A549 (cell line): ENCODE data around the gene KCNJ11. TPM values are rescaled to one million over a fixed set of nuclear protein-coding genes. Genes with fewer than 3 reads are reported as not detected.

ENCODE experiments used
- ATAC-seq, 2 experiments: fragments of 200-7000 bp in 1 of 2; fragments of >200 bp in 1 of 2; cut with Nextera tagmentation in 1 of 2; cut with Tn5 transposase in 1 of 2; 3 replicates each; pipeline versions ENCODE4 v1.8.0 to v1.9.1; 2018 to 2020; ENCODE audit warnings: mild to moderate bottlenecking in 1 of 2, moderate library complexity in 1 of 2
- CTCF ChIA-PET: fragments of 300-600 bp; sonication (Branson Sonifier 250); formaldehyde crosslinking; extraction: SDS; loops from one replicate; lab custom pipeline; 2021; ENCODE audit warnings: antibody characterized with exemption, inconsistent platforms; lab: Yijun Ruan, JAX
- POLR2A ChIA-PET: fragments of 350-600 bp; formaldehyde crosslinking; extraction: SDS; loops from one replicate; lab custom pipeline; 2021; ENCODE audit warnings: antibody characterized with exemption, inconsistent platforms; lab: Yijun Ruan, JAX
- DNase-seq, 2 experiments: peaks; one replicate each; pipeline versions ENCODE4 v3.0.0 to v3.0.0-alpha.2; 2011 to 2016; ENCODE audit warnings: low read depth in 1 of 2, low spot score in 1 of 2
- FAIRE-seq: peaks from 2 replicates; lab custom pipeline; 2011; peaks lifted over from hg19 to GRCh38; lab: Jason Lieb, UNC
- H3K27ac ChIP-seq, 2 experiments: fragments of >200 bp; sonication (Bioruptor Twin); formaldehyde crosslinking; 3 replicates each; pipeline ENCODE4 v1.5.1; 2016 to 2017
- H3K4me1 ChIP-seq: fragments of >200 bp; sonication (Bioruptor Twin); formaldehyde crosslinking; 3 replicates; pipeline ENCODE4 v1.6.1; 2016
- H3K4me2 ChIP-seq: fragments of >200 bp; sonication (Bioruptor Twin); formaldehyde crosslinking; 3 replicates; pipeline ENCODE4 v1.6.1; 2016
- H3K4me3 ChIP-seq: fragments of >200 bp; sonication (Bioruptor Twin); formaldehyde crosslinking; 3 replicates; pipeline ENCODE4 v1.5.1; 2016
- H3K9me3 ChIP-seq: fragments of >200 bp; sonication (Bioruptor Twin); formaldehyde crosslinking; 3 replicates; pipeline ENCODE4 v1.6.1; 2016
- CBX8 ChIP-seq: fragments of 200-600 bp; sonication (generic); IDR thresholded peaks from 2 replicates; pipeline ENCODE4 v1.6.1; 2016
- CEBPB ChIP-seq, 2 experiments: fragments of >200 bp in 1 of 2; sonication (Bioruptor Twin) in 1 of 2; formaldehyde crosslinking in 1 of 2; IDR thresholded peaks; 2 replicates each; pipeline ENCODE4 v1.6.1; 2012 to 2016
- CHD2 ChIP-seq: fragments of 150-350 bp; IDR thresholded peaks from 2 replicates; pipeline ENCODE4 v1.6.1; 2014; ENCODE audit warnings: low read length; ENCODE audit not compliant: partially characterized antibody
- ESRRA ChIP-seq: fragments of 150-350 bp; IDR thresholded peaks from 2 replicates; pipeline ENCODE4 v1.6.1; 2014; ENCODE audit warnings: mild to moderate bottlenecking, low read length, borderline replicate concordance
- FOSB ChIP-seq: fragments of 250-450 bp; sonication (Bioruptor Pico); IDR thresholded peaks from 2 replicates; pipeline ENCODE4 v1.5.0; 2020; ENCODE audit warnings: mild to moderate bottlenecking, moderate library complexity
- FOSL2 ChIP-seq, 2 experiments: fragments of 450-650 bp in 1 of 2; fragments of >200 bp in 1 of 2; sonication (Bioruptor Twin) in 1 of 2; formaldehyde crosslinking; IDR thresholded peaks; 2 replicates each; pipeline versions ENCODE4 v1.5.0 to v1.6.1; 2016 to 2020; ENCODE audit warnings: mild to moderate bottlenecking in 1 of 2, moderate library complexity in 1 of 2
- JUNB ChIP-seq: fragments of >200 bp; sonication (Bioruptor Twin); formaldehyde crosslinking; IDR thresholded peaks from 2 replicates; pipeline ENCODE4 v1.6.1; 2016
- KDM5A ChIP-seq: fragments of 200-600 bp; sonication (generic); IDR thresholded peaks from 2 replicates; pipeline ENCODE4 v1.6.1; 2016; ENCODE audit warnings: antibody characterized with exemption, mild to moderate bottlenecking
- MAZ ChIP-seq: fragments of 150-350 bp; IDR thresholded peaks from 2 replicates; pipeline ENCODE4 v1.6.1; 2014; ENCODE audit warnings: antibody characterized with exemption, low read depth, low read length, borderline replicate concordance
- NR3C1 ChIP-seq: fragments of >200 bp; sonication (Bioruptor Twin); formaldehyde crosslinking; IDR thresholded peaks from 3 replicates; pipeline ENCODE4 v1.6.1; 2017
- RNF2 ChIP-seq: fragments of 200-600 bp; sonication (generic); IDR thresholded peaks from 2 replicates; pipeline ENCODE4 v1.6.1; 2016; ENCODE audit warnings: low read depth, mild to moderate bottlenecking, antibody characterized with exemption, moderate library complexity, borderline replicate concordance
- SREBF2 ChIP-seq: fragments of 450-650 bp; IDR thresholded peaks from 2 replicates; pipeline ENCODE4 v1.6.1; 2014; ENCODE audit warnings: mild to moderate bottlenecking, moderate library complexity
- ZFP36 ChIP-seq: fragments of 450-650 bp; IDR thresholded peaks from 2 replicates; pipeline ENCODE4 v1.6.1; 2014; ENCODE audit warnings: borderline replicate concordance; ENCODE audit not compliant: partially characterized antibody
- WGBS: methylation state at CpG from one replicate; pipeline ENCODE4 v1.1.6; 2017; ENCODE audit errors: missing lambda C conversion rate; 5-methylcytosine and 5-hydroxymethylcytosine counted together
- polyA plus RNA-seq, 4 experiments: library from polyadenylated mRNA; depleted of rRNA in 3 of 4; stranded (reverse); fragments of >200 nt; fragmentation: RNase III in 1 of 4; extraction: RNeasy Plus Mini Kit Qiagen cat#74134 plus additional on column Dnase treatment in 1 of 4; gene quantifications; 2 replicates in 3 of 4; 3 replicates in 1 of 4; pipeline ENCODE4 v1.2.3, GENCODE V29; 2011 to 2017
- TF ChIP-seq, protein P1 (sequence below): fragments of >200 bp; sonication (Bioruptor Twin); formaldehyde crosslinking; IDR thresholded peaks from 3 replicates; pipeline ENCODE4 v1.6.1; 2016
- TF ChIP-seq, protein P2 (sequence below): fragments of 250-450 bp; sonication (Bioruptor Pico); IDR thresholded peaks from 2 replicates; pipeline ENCODE4 v1.5.0; 2021; ENCODE audit warnings: mild to moderate bottlenecking, moderate library complexity, borderline replicate concordance

The KCNJ11 gene
- polyA plus RNA-seq, 2 of the 4 experiments (the other 2 are of a cell fraction) = 0.18 to 0.53 TPM

DNA sequence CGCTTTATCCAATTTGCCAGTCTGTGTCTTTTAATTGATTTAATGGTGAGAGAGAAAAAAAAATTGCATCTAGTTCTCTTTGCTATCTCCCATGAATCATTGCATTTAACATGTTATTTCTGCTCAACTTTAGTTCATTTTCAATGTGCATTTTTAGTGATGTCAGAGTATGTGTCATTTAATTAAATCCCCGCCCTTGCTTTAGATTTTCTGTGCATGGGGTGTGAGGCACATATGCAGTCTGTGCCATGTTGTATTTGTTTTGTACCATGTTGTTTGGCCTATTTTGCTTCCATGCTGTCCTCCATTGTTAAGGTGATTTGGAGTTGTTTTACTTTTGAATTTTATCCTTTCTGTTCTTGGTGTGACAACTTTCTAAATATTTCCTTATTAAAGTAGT is 45.2 kb downstream of the KCNJ11 start:
- Histone ChIP-seq H3K4me1 (no peaks in the 10 kb centered on the region), H3K4me3 (no peak overlapping the region), H3K27ac (no peak overlapping the region), H3K9me3 (no peaks in the 10 kb centered on the region), H3K4me2 (no peak overlapping the region)
- no peak for FAIRE-seq
- ChIA-PET POLR2A (no interaction called here), CTCF (no interaction called here)
- DNase-seq = no peak
- WGBS = 93% methylated on average over 2 of the region's 2 CpGs
- ATAC-seq = no peak
- no peak for TF ChIP-seq KDM5A
- no peak for TF ChIP-seq CBX8
- TF ChIP-seq NR3C1 = no peak
- TF ChIP-seq CHD2 = no peak
- TF ChIP-seq SREBF2 = no peak
- TF ChIP-seq FOSL2 (IDR thresholded peaks at IDR 0.05) = no peak
- TF ChIP-seq FOSL2 (CRISPR knock-in tag; IDR thresholded peaks at IDR 0.05) = no peak
- no peak for TF ChIP-seq CEBPB (IDR thresholded peaks at IDR 0.05)
- no peak for TF ChIP-seq RNF2
- no peak for TF ChIP-seq JUNB
- TF ChIP-seq, protein P1, sequence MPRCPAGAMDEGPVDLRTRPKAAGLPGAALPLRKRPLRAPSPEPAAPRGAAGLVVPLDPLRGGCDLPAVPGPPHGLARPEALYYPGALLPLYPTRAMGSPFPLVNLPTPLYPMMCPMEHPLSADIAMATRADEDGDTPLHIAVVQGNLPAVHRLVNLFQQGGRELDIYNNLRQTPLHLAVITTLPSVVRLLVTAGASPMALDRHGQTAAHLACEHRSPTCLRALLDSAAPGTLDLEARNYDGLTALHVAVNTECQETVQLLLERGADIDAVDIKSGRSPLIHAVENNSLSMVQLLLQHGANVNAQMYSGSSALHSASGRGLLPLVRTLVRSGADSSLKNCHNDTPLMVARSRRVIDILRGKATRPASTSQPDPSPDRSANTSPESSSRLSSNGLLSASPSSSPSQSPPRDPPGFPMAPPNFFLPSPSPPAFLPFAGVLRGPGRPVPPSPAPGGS = no peak
- TF ChIP-seq, protein P2, sequence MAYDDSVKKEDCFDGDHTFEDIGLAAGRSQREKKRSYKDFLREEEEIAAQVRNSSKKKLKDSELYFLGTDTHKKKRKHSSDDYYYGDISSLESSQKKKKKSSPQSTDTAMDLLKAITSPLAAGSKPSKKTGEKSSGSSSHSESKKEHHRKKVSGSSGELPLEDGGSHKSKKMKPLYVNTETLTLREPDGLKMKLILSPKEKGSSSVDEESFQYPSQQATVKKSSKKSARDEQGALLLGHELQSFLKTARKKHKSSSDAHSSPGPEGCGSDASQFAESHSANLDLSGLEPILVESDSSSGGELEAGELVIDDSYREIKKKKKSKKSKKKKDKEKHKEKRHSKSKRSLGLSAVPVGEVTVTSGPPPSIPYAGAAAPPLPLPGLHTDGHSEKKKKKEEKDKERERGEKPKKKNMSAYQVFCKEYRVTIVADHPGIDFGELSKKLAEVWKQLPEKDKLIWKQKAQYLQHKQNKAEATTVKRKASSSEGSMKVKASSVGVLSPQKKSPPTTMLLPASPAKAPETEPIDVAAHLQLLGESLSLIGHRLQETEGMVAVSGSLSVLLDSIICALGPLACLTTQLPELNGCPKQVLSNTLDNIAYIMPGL = no peak
- no peak for TF ChIP-seq FOSB (CRISPR knock-in tag)
- TF ChIP-seq MAZ = no peak
- TF ChIP-seq ESRRA = no peak
- TF ChIP-seq ZFP36 = no peak

Other genes starting within 250 kb of the KCNJ11 start
- 35.9 and 51.0 TPM in 2 replicates for gene PIK3C2A, start 180.7 kb downstream of the KCNJ11 start, polyA plus RNA-seq (2011; rRNA removed)
- gene PIK3C2A, start 180.7 kb downstream of the KCNJ11 start, polyA plus RNA-seq (2017; fragmentation: RNase III; extraction: RNeasy Plus Mini Kit Qiagen cat#74134 plus additional on column Dnase treatment) = 28.3 to 31.7 TPM (median 30.7 TPM) in 3 replicates
- gene NUCB2, start 111.9 kb downstream of the KCNJ11 start, polyA plus RNA-seq (2011; rRNA removed) = 78.5 and 92.5 TPM in 2 replicates
- 34.6 to 38.4 TPM (median 36.7 TPM) in 3 replicates for gene NUCB2, start 111.9 kb downstream of the KCNJ11 start, polyA plus RNA-seq (2017; fragmentation: RNase III; extraction: RNeasy Plus Mini Kit Qiagen cat#74134 plus additional on column Dnase treatment)
- gene NCR3LG1, start 36.9 kb downstream of the KCNJ11 start, polyA plus RNA-seq (2011; rRNA removed) = 2.4 and 3.3 TPM in 2 replicates
- 1.1 to 1.4 TPM (median 1.3 TPM) in 3 replicates for gene NCR3LG1, start 36.9 kb downstream of the KCNJ11 start, polyA plus RNA-seq (2017; fragmentation: RNase III; extraction: RNeasy Plus Mini Kit Qiagen cat#74134 plus additional on column Dnase treatment)
- 2.0 and 2.5 TPM in 2 replicates for gene ABCC8, start 88.2 kb upstream of the KCNJ11 start, polyA plus RNA-seq (2011; rRNA removed)
- 1.1 to 1.3 TPM (median 1.2 TPM) in 3 replicates for gene ABCC8, start 88.2 kb upstream of the KCNJ11 start, polyA plus RNA-seq (2017; fragmentation: RNase III; extraction: RNeasy Plus Mini Kit Qiagen cat#74134 plus additional on column Dnase treatment)
- gene USH1C, start 155.8 kb upstream of the KCNJ11 start, polyA plus RNA-seq (2011; rRNA removed) = 8.6 and 10.4 TPM in 2 replicates
- 1.8 to 3.2 TPM (median 2.8 TPM) in 3 replicates for gene USH1C, start 155.8 kb upstream of the KCNJ11 start, polyA plus RNA-seq (2017; fragmentation: RNase III; extraction: RNeasy Plus Mini Kit Qiagen cat#74134 plus additional on column Dnase treatment)
- not detected in 2 replicates for gene OTOG, start 158.6 kb upstream of the KCNJ11 start, polyA plus RNA-seq (2011; rRNA removed)
- not detected in 3 replicates for gene OTOG, start 158.6 kb upstream of the KCNJ11 start, polyA plus RNA-seq (2017; fragmentation: RNase III; extraction: RNeasy Plus Mini Kit Qiagen cat#74134 plus additional on column Dnase treatment)